ENCODE data around the gene RND2. TPM values are rescaled to one million over a fixed set of nuclear protein-coding genes. Genes with fewer than 3 reads are reported as not detected.

Gene RND2
- total and polyA plus RNA-seq, 7 donors, result 0.04 to 0.22 (median 0.09) TPM

DNA sequence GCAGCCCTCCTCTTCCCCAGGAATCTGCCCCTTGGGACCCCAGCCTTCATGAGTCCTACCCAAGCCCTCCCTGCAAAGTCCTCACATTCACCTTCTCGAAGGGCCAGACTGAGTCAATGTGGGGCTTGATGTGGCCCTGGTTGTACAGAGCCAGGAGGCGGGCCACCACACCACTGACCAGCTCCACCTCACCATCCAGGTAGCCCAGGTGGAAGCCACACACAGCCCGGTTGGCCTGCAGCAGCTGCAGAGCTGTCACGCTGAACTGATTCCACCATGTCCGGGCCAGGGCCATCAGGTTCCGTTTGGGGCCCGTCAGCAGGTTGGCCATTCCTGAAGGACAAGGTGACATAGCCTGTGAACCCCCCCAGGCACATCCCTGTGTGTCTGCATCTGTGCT is 8.8 kb upstream of the RND2 start:
- TF ChIP-seq CTCF (IDR thresholded peaks at IDR 0.05), result no peak
- WGBS, 3 donors, result 84 to 88% (median 85%) methylated on average over 7 of the region's 7 CpGs
- H3K4me3 ChIP-seq, result no peak overlapping the region
- peaks cover 11% of the 10 kb centered on the region for H3K4me1 ChIP-seq
- DNase-seq (no peak), ATAC-seq (no peak)
- no peaks in the 10 kb centered on the region for H3K9me3 ChIP-seq
- H3K27me3 ChIP-seq (ENCODE audit: insufficient read depth in 3 of 3, low read length in 2 of 3), result no peaks in the 10 kb centered on the region
- peak overlapping the region; percentile 46 for H3K27ac ChIP-seq
- intact Hi-C loops (cut with DNase I), result no loop called here
- H3K36me3 ChIP-seq (ENCODE audit: insufficient read depth in 1 of 2, low read depth in 1 of 2), result peaks cover 0 to 52% of the 10 kb centered on the region in 2 donors

DNA sequence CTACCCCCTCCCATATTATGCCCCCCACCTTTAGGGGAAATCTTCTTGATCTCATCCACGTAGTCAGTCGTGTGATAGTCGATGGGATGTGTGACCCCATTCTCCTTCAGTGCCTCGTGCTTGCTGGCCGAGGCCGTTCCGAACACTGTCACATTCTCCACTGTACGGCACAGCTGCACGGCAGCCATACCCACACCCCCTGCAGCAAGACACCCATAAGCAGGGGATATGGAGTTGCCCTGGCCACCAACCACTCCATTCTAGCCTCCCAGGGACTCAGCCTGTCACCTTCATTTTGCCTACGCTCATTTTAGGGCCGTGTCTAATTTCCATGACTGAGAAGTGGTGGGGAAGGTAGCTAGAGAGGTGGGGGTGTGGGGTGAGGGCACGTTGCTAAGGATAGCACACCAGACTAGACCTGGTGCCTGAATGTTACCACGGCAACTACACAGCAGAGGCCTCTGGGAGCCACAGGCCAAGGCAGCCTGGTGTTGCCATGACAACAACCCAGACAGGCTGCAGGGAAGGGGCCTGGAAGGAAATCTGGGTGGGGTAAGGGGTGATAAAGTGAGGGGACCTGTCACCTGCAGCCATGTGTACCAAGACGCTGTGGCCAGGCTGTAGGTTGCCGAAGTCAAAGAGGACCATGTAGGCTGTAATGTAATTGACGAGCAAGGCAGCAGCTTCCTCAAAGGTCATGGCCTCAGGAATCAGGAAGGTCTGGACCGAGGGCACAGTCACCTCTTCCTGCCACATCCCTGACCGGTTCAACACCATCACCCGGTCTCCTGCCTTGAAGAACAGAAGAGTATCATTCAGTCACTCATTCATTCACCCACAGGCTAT is 6.8 kb upstream of the RND2 start:
- no peaks in the 10 kb centered on the region for H3K9me3 ChIP-seq
- intact Hi-C loops (cut with DNase I), result no loop called here
- ATAC-seq (no peak), DNase-seq (no peak)
- TF ChIP-seq CTCF (IDR thresholded peaks at IDR 0.05), result no peak
- no peak overlapping the region for H3K27ac ChIP-seq
- H3K27me3 ChIP-seq (ENCODE audit: insufficient read depth in 3 of 3, low read length in 2 of 3), result no peaks in the 10 kb centered on the region
- H3K36me3 ChIP-seq (ENCODE audit: insufficient read depth in 1 of 2, low read depth in 1 of 2), result peaks cover 0 to 41% of the 10 kb centered on the region in 2 donors
- WGBS, 3 donors, result 53 to 63% (median 53%) methylated on average over 19 of the region's 19 CpGs
- peaks cover 15% of the 10 kb centered on the region for H3K4me1 ChIP-seq
- H3K4me3 ChIP-seq, result no peak overlapping the region

DNA sequence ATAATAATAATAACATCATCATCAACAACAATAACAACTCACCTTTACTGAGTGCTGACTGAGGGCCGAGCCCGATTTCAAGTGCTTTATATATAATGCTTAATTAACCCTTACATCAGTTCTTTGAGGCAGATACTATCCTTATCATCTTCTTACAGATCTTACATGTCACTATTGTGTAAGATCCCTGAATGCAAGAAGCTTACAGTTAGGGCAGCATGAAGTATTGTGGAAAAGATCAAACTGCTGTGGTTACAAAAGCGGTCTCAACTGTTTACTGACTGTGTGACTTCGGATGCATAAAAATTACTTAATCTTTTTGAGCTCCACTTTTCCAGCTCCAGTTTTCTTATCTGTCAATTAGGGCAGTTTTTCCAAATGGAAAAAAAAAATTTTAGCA is 6.1 kb upstream of the RND2 start:
- H3K27ac ChIP-seq, result peak overlapping the region; percentile 79
- H3K27me3 ChIP-seq (ENCODE audit: insufficient read depth in 3 of 3, low read length in 2 of 3), result peaks cover 0 to 3% (median 0%) of the 10 kb centered on the region in 3 donors
- DNase-seq, result no peak
- no peak for TF ChIP-seq CTCF (IDR thresholded peaks at IDR 0.05)
- H3K36me3 ChIP-seq (ENCODE audit: insufficient read depth in 1 of 2, low read depth in 1 of 2), result peaks cover 0 to 40% of the 10 kb centered on the region in 2 donors
- no peak for ATAC-seq
- WGBS, 3 donors, result 55 to 71% (median 58%) methylated on average over 4 of the region's 4 CpGs
- no peak overlapping the region for H3K4me3 ChIP-seq
- peaks cover 15% of the 10 kb centered on the region for H3K4me1 ChIP-seq
- H3K9me3 ChIP-seq, result no peaks in the 10 kb centered on the region
- intact Hi-C loops (cut with DNase I), result no loop called here

DNA sequence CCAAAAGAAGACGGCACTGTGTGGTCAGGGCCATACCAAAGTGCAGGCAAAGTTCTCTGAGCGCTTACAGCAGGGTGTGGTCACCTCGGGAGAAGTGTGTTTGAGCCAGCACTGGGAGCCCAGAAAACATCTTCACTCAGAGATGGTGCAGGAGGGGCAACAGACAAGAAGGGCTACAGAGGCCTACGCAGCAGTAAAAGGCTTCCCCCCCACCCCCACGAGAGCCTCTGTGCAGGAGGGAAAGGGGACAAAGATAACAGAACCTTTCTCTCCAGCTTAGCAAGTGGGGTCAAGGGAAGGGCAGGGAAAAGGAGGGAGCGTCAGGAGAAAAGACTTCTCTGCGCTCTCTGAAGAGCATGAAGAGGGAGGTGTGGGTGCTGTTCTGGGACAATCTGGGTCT is 5.6 kb upstream of the RND2 start:
- WGBS, 3 donors, result 49 to 51% (median 50%) methylated on average over 7 of the region's 7 CpGs
- Histone ChIP-seq H3K4me1 (peaks cover 15% of the 10 kb centered on the region), H3K27me3 (ENCODE audit: insufficient read depth in 3 of 3, low read length in 2 of 3) (peaks cover 0 to 3% (median 0%) of the 10 kb centered on the region in 3 donors), H3K36me3 (ENCODE audit: insufficient read depth in 1 of 2, low read depth in 1 of 2) (peaks cover 0 to 40% of the 10 kb centered on the region in 2 donors), H3K9me3 (no peaks in the 10 kb centered on the region), H3K27ac (peak overlapping the region; percentile 79), H3K4me3 (peak overlapping the region; percentile 100)
- DNase-seq (no peak), ATAC-seq (no peak)
- no peak for TF ChIP-seq CTCF (IDR thresholded peaks at IDR 0.05)
- intact Hi-C loops (cut with DNase I), result no loop called here

Measured in psoas muscle (tissue), 8 donors.